Spleen (tissue), 7 donors: ENCODE results near the gene FILIP1L.

Experiments used
- POLR2A ChIP-seq, 3 donors: fragments of 450-650 bp; IDR thresholded peaks; one replicate each; pipeline ENCODE4 v1.5.1; 2017; ENCODE audit warnings: antibody characterized with exemption in 3 of 3, mild to moderate bottlenecking in 1 of 3
- TF ChIP-seq, protein P1 (sequence below), 11 experiments: fragments of 200-600 bp in 7 of 11; fragments of 450-650 bp in 4 of 11; sonication (generic) in 4 of 11; IDR thresholded peaks in 8 of 11; conservative IDR thresholded peaks in 3 of 11; 1 replicate in 7 of 11; 2 replicates in 4 of 11; pipeline versions ENCODE4 v1.4.0 to v1.8.0; 2016 to 2021; ENCODE audit warnings: antibody characterized with exemption in 11 of 11, inconsistent platforms in 4 of 11, mild to moderate bottlenecking in 1 of 11
- donor health status: DM: no; HTN: no; CAD: no; lungs with moderate emphysema.
- donor health status: DM: no; HTN: no; CAD: no.
- donor health status: DM: no; HTN: no; CAD: no.

DNA sequence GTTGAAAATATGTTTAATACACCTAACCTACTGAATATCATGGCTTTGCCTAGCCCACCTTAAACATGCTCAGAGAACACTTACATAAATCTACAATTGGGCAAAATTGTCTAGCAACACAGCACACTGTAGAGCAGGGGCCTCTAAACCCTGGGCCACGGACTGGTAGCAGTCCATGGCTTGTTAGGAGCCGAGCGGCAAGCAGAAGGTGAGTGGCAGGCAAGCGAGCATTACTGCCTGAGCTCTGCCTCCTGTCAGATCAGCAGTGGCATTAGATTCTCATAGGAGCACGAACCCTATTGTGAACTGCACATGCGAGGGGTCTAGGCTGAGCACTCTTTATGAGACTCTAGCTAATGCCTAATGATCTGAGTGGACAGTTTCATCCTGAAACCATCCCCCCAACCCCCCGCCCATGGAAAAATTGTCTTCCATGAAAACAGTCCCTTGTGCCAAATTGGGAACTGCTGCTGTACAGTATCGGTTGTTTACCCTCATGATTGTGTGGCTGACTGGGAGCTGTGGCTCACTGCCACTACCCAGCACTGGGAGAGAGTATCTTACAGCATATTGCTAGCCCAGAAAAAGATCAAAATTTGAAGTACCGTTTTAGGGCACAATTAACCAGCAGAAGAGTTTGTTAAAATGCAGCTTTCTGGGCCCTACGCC is 270.6 kb downstream of the FILIP1L start:
- TF ChIP-seq, protein P1, sequence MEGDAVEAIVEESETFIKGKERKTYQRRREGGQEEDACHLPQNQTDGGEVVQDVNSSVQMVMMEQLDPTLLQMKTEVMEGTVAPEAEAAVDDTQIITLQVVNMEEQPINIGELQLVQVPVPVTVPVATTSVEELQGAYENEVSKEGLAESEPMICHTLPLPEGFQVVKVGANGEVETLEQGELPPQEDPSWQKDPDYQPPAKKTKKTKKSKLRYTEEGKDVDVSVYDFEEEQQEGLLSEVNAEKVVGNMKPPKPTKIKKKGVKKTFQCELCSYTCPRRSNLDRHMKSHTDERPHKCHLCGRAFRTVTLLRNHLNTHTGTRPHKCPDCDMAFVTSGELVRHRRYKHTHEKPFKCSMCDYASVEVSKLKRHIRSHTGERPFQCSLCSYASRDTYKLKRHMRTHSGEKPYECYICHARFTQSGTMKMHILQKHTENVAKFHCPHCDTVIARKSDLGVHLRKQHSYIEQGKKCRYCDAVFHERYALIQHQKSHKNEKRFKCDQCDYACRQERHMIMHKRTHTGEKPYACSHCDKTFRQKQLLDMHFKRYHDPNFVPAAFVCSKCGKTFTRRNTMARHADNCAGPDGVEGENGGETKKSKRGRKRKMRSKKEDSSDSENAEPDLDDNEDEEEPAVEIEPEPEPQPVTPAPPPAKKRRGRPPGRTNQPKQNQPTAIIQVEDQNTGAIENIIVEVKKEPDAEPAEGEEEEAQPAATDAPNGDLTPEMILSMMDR (IDR thresholded peaks at IDR 0.05 in 8 of 11, conservative IDR thresholded peaks at IDR 0.05 in 3 of 11): no peak
- no peak for TF ChIP-seq POLR2A (IDR thresholded peaks at IDR 0.05)
